Left kidney (tissue), 2 donors: ENCODE results near the gene DNMT3A. TPM values are rescaled to one million over a fixed set of nuclear protein-coding genes. Genes with fewer than 3 reads are reported as not detected.

Experiments used
- DNase-seq: peaks from one replicate; pipeline ENCODE4 v3.0.0-alpha.2; 2013
- polyA plus RNA-seq: library from polyadenylated mRNA; unstranded; fragments of 120-200 nt; gene quantifications from one replicate; pipeline ENCODE4 v1.2.1, GENCODE V29; 2013; ENCODE audit not compliant: insufficient read length

DNMT3A gene
- polyA plus RNA-seq, 1 donor: 94.4 TPM

- no peak for DNase-seq
These were observed 31.7 kb upstream of the DNMT3A start for GRCh38 chr2:25373269-25373981.

GRCh38 chr2:25372405-25373268 lies 30.9 kb upstream of the DNMT3A start:
- DNase-seq: no peak

- no peak for DNase-seq
These were observed 29.8 kb upstream of the DNMT3A start for GRCh38 chr2:25371253-25372241.

GRCh38 chr2:25369876-25370275 lies 28.2 kb upstream of the DNMT3A start:
- DNase-seq: no peak

GRCh38 chr2:25369439-25369838 lies 27.7 kb upstream of the DNMT3A start:
- no peak for DNase-seq

- DNase-seq: no peak
These were observed 26.9 kb upstream of the DNMT3A start for GRCh38 chr2:25368660-25369059.

GRCh38 chr2:25367296-25367695 lies 25.6 kb upstream of the DNMT3A start:
- DNase-seq: no peak

GRCh38 chr2:25366629-25367028 lies 24.9 kb upstream of the DNMT3A start:
- DNase-seq: no peak

GRCh38 chr2:25365241-25365640 lies 23.5 kb upstream of the DNMT3A start:
- DNase-seq: no peak

GRCh38 chr2:25363733-25364132 lies 22.0 kb upstream of the DNMT3A start:
- no peak for DNase-seq

- DNase-seq: no peak
These were observed 20.9 kb upstream of the DNMT3A start for GRCh38 chr2:25362434-25363145.

GRCh38 chr2:25362049-25362433 lies 20.3 kb upstream of the DNMT3A start:
- peak; percentile 93 for DNase-seq

- DNase-seq: no peak
These were observed 19.7 kb upstream of the DNMT3A start for GRCh38 chr2:25361261-25362048.

- DNase-seq: no peak
These were observed 17.1 kb upstream of the DNMT3A start for GRCh38 chr2:25358836-25359235.

GRCh38 chr2:25358249-25358815 lies 16.6 kb upstream of the DNMT3A start:
- no peak for DNase-seq

- DNase-seq: no peak
These were observed 14.4 kb upstream of the DNMT3A start for GRCh38 chr2:25356088-25356487.

- DNase-seq: no peak
These were observed 13.5 kb upstream of the DNMT3A start for GRCh38 chr2:25355270-25355669.

GRCh38 chr2:25354116-25354515 lies 12.4 kb upstream of the DNMT3A start:
- no peak for DNase-seq

GRCh38 chr2:25349397-25349796 lies 7.7 kb upstream of the DNMT3A start:
- no peak for DNase-seq

GRCh38 chr2:25347846-25348245 lies 6.1 kb upstream of the DNMT3A start:
- no peak for DNase-seq
